ENCODE results near the gene CBR1.
A peak's percentile ranks its signal among the peaks of the same experiment; 100 is the strongest.
"Not testable (repeated sequence)": the region's sequence is repeated elsewhere in the genome, so short reads cannot be mapped to it uniquely, and the experiment has no call there.

Gene CBR1

DNA sequence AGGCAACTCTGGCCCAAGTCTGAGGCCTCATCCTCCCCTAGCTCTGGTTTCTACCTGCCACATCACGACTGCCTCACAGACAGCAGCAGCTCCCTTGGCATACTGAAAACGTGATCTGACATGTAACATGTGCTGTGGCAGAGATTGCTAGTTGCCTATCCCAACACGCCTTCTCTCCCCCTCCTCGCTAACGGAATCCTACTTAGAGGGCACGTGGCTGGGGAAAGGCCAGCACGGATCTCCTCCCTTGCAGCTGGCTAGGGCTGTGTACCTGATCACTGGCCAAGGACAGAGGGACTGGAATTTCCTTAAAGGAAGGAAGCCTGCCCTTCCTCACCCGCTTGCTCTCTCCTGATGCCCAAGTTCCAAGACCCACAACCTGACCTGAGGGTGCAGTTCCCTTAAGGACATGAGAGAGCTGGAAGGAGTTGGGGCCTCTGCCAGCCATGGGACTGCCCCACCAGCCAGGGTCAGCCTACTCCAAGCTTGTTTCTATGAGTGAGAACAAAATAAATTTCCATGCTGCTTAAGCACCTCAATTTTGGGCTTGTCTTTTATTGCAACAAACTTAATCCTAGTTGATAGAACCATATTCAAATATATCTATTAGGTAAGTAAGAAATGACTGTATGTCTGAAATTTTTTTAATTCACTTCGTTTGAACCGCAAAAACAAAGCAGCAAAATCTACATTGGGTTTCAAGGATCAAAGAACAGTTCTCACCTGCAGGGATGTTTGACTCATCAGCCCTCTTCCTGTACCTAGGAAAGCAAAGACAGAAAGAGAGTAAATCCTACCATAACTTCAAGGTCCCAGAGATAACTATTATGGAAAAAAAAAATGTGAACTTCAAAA, 16.7 kb upstream of the CBR1 start:
- no peak for DNase-seq

DNA sequence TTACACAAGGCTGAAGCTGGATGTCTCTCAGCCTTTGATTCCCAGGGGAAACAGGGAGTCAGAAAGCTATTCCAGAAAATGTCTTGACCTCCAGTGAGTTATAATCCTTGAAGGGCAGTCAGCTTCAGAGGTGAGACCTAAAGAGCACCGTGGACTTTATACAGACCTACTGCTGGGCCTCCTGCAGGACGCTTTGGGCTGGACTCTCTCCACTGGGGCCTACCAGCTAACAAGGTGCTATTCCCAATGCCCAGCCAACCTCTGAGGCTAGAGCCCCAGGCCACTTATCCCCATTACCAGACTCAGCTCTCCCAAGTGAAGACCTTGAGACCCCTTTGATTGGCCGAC, 16.1 kb upstream of the CBR1 start:
- no peak for DNase-seq

DNA sequence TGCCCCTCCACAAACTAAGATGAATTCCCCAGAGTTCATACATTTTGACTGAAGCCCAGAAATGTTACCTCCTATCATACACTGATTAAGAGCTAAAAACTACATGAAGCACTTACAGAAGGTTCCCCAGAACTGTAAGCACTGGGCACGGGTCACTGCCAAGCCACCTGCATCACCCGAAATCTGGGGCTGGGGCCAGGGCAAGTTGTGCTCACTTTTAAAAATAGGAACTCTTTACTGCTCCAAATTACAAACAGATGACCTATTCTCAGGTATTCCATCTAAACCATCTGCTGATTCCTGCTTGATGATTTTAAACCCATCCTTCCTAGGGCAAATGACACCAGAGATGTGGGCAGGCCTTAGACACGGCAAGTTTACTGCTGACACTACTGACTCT, 14.3 kb upstream of the CBR1 start:
- no peak for DNase-seq

GRCh38 chr21:36059823-36060158, 10.0 kb upstream of the CBR1 start:
- DNase-seq = no peak

DNA sequence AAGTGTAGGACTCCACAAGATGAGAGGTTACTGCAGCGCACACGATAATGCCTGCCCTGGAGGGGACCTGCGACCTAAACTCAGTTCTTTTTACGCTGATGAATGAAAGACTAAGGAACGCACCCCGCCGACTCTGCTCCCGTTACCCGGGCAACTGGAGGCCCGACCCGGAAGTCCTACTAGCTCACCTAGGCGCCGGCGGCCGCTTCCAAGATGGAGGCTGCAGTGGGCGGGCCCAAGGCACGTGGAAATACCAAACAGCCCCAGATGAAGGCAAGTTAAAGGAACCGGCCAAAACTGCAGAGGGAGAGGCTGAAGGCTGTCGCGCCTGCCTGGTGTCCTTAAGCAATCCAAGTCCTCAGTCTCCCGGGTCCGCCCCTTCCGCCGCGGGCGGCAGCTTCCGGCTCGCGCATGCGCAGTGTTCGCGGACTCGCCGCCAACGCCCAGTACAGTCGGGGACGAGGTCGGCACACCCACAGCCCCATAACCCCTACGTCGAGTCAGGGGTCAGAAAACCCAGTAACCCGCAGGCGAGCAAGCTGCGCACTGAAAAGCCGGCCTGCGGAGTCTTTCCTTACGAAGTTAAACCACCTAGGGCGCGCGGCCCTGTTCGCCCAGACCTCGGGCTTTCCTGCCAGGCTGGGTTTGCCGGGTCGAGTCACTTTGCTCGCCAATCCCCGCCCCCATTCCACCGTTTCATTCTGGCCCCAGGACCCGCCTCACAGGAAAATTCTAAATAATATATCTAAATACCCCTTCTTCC, 9.5 kb upstream of the CBR1 start, which contains the start of gene SETD4:
SETD4 (minus strand) TSS at position 368 of the 763 bp plus-strand sequence. CDS start 1,638 bp downstream, outside the sequence.
- DNase-seq = peak; percentile 91

DNA sequence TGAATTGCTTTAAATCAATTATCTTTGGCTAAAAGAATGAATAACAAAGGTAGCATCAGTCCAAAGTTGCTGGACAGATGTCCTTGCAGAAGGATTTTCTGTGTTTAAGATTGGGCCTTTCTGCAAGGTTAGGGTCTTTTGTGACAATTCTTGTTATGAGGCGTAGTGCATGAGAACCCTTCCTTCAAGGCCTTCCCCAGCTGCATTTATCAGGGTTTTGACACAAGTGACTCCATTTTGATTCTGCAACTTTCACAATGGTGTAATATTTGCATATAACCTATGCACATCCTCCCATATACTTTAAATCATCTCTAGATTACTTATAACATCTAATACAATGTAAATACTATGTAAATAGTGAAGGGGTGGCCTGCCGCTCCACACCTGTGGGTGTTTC, 8.4 kb upstream of the CBR1 start:
- DNase-seq = no peak

DNA sequence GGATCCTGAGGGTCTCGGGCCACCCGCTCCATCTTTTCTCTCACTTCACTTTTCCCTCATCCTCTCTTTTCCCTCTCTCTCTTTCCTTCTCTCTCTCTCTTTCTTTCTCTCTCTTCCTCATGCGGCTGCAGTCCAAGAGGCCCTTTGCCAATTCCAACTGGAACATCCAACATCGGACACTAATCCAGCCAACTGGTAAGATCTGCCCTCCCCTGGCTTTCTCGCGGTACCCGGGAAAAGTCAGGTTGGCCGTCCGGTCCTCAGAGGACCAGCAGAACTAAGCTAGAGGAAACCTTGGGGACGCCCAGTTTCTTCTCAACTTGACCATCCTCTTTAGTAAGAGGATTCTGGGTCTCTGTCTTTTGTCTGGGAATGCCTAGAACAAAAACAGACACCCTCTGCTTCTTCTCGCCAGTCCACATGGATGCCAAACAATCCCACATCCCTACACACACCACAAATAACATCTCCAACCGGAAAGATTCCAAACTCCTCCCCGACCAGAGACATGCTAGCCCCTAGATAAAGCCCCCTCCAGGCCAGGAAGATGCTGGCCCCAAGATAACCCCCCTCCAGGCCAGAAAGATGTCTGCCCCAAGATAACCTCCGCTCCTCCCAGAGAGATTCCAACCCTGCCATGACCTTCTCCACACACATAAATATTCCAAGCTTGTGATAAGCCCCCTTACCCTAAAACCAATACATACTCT, 6.3 kb upstream of the CBR1 start:
- DNase-seq = no peak

GRCh38 chr21:36064085-36064460, 5.8 kb upstream of the CBR1 start:
- no peak for DNase-seq

DNA sequence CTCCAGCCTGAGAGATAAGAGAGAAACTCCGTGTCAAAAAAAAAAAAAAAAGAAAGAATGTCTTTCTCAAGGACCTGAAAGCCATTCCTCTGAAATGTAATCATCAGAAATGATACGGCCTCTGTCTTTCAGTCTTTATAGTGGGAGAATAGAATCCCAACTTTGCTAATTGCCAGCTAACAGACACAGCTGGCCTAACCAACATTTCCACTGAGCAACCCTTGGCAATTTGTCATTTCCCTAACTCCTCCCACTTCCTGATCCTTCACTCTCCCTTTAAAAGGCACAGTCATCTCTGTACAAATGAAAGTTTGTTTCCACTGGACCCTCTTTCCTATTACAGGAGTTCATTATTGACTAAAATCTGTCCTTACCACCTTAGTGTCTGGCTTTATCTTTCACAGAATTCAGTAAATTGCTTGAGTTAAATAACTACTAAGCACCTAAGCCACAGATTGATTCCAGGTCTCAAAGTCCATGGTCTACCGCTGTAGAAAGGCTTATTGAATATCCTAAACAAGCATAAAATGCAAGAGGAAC, 4.3 kb upstream of the CBR1 start:
- DNase-seq = no peak

DNA sequence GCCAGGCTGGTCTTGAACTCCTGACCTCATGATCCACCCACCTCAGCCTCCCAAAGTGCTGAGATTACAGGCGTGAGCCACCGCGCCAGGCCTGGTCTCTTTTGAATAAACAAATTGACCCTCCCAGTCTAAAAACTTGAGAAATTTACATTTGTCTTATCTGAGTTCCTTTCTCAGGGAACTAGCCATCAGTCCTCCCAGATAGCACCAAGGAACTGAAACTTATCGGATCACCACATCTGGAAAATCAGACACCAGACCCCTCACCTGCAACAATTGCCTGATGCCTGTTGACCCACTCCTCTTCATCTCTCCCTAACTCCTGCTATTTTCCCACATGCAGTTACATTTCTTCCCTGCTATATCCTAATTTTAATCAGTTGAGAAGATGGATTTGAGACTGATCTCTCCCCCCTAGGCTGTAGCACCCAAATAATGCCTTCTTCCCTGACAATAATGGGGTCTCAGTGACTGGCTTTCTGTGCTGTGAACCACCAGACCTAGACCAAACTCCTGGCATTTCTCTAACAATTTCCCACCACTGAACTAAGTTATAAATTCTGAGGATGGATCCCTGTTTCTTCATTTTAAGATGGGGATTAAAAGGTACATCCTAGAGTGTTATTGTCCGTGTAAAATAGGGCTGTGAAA, 951 bp upstream of the CBR1 start:
- DNase-seq = no peak

- DNase-seq = no peak
Observed at GRCh38 chr21:36070999-36071398, 1.2 kb downstream of the CBR1 start.

DNA sequence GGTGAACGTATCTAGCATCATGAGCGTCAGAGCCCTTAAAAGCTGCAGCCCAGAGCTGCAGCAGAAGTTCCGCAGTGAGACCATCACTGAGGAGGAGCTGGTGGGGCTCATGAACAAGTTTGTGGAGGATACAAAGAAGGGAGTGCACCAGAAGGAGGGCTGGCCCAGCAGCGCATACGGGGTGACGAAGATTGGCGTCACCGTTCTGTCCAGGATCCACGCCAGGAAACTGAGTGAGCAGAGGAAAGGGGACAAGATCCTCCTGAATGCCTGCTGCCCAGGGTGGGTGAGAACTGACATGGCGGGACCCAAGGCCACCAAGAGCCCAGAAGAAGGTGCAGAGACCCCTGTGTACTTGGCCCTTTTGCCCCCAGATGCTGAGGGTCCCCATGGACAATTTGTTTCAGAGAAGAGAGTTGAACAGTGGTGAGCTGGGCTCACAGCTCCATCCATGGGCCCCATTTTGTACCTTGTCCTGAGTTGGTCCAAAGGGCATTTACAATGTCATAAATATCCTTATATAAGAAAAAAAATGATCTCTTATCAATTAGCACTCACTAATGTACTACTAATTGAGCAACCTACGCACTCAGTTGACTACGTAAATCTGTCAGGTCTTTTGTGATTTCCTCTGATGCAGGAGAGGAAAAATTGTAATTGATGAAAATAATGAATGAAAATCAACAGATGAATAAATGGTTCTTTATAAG, 2.8 kb downstream of the CBR1 start:
- DNase-seq = no peak

DNA sequence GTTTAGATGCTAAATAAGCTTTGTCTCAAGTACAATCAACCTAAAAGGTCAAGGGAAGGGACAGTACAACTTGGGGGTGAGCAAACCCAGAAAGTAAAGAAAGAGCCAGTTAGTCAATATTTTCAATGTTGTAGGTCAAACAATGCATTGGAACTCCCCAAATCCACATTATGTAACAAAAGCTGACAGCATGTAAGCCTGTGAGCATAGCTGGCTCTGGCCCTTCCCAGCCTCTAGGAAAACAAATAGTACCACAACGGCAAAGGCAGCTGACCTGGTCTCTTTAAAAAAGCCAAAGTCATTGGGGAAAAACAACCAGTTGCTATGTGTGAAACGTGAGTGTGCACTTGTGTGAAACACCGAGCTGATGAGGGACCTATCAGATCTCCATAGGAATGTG, 3.4 kb downstream of the CBR1 start:
- DNase-seq = no peak

DNA sequence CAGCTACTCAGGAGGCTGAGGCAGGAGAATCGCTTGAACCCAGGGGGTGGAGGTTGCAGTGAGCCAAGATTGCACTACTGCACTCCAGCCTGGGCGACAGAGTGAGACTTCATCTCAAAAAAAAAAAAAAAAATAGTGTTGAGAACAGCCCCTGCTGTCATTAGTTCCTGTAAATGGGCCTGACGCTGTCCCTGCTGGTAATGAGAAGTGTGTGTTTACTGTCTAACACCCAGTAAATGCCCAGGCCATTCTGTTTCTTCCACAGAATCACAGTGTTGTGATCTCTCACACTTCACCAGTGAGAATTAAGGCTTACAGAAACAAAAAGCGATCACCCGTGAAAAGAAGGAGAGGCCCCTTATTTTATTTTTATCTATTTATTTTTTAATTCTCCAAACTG, 4.1 kb downstream of the CBR1 start:
- not testable (repeated sequence) for DNase-seq

DNA sequence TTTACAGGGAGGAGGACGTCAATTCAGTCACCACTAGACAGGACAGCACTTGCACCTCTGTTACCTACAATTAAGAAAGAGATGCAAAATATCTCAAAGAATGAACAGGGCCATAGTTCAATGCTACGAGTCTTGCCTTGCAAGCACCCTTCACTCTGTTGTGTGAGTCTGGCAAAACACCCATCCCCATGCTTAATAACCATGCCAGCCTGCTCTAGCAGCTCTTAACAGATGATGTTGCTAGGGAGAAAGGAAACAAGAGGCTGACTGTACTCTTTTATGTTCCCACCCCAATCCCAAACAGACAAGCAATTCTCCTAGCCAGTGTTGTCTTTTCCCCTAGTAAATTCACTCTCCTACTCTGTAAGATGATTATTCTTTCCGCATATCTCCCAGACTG, 5.3 kb downstream of the CBR1 start:
- DNase-seq = no peak

DNA sequence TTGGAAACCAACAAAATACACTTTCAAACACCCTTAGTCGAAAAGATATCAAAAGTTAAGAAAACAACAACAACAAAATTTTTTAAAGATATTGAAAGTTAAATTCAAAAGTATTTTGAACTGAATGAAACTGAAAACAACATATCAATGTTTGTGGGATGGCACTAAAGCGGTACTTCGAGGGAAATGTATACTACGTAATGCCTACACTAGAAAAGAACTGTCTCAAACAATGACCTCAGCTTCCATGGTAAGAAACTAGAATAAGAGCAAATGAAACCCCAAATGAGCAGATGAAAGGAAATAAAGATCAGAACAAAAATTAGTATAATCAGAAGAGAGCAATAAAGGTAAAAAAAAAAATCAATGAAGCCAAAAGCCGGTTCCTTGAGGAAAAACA, 6.1 kb downstream of the CBR1 start:
- DNase-seq = no peak

DNA sequence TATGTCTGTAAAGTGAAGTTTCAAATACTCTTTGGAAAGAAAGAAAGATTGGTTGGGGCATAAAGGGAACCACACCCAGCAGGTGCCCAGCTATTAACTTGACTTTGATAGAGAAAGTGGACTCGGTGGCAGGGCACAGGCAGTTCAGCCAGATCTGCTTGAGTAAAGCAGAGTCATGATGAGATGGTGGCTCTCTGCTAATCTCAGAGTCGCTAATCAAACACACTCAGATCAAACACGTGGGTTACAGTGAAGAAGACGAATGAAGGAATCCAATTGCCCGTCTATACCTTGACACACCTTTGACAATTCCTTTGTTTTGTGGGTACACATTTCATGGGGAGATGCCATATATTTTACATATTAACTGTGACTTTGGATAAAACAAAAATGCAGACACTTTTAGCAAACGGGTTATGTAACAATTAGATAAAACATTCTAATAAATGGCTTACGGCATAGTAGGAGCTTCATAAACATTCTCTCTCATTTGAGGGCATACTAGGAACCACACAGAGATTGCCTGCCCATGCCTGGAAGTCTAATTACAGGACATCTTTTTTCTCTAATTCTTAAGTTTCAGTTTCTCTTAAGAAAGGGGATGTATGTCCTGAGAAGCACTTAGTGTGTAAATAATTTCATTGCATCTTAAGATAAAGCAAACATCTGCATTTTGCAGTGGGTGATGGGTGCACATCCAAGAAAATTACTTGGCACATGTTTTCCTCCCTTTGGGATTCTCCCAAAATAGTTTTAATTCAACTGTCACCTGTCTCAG, 7.2 kb downstream of the CBR1 start:
- DNase-seq = no peak

DNA sequence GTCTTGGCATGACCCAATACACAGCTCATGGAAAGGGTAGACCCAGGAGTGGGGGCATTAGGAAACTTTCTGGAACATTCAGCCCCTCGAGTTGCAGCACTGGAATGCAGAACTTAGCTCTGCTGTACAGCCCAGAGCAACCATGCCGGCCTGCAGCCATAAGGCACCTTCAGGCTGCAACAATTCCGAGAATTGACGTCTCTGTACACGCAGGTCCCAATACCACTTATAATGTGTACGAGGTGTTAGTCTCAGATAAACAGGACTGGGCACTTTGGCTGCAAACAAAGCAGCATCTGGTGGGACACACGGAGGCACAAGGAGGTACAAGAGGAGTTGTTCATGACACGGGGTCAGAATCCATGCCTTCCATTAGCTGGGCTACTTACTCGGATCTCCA, 7.9 kb downstream of the CBR1 start:
- DNase-seq = no peak

DNA sequence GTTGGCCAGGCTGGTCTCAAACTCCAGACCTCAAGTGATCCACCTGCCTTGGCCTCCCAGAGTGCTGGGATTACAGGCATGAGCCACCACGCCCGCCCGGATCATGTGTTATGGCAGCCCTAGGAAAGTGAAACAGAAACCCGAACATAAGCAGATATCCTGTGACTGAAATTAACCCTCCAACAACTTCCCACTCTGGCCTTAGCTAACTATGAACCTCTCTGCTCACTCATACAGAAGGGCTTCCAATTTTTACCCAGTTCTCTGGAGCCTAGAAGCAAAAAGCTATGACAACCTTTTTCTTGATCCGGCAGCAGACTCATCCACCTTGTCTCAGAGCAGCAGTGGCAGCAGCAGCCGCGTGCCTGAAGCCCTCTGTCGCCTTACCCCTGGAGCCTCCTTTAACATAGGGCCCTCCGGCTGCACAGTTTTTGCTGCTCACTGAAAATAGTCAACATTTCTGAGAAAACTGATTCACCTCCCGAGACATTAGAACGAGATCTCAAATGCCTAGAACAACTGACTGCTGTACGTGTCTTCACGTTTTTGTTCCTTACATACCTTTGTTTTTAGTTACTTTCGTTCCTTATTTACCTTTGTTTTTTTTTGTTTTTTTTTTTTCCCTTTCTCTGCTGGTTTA, 9.3 kb downstream of the CBR1 start:
- DNase-seq = no peak

GRCh38 chr21:36079671-36080070, 9.8 kb downstream of the CBR1 start:
- DNase-seq = no peak

DNA sequence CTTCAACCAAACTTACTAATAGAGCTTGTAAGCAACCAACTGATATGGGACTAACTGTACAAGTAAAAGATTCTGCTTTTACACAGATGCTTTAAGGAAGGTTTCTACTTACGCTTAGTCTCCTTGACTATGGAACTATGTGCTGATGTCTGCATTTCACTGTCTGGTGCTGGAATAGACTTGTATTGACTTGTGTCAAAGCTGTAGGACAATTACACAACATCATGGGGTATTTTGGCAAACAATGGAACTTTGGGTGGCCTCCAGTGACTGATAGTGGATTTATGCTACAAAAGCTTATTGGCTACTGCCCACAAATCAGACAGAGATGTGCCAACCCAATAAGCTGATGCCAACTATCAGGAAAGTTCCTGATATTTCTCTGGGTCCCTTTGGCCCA, 10.6 kb downstream of the CBR1 start:
- no peak for DNase-seq
